ENCODE data around the gene IL15RA.

Gene IL15RA

DNA sequence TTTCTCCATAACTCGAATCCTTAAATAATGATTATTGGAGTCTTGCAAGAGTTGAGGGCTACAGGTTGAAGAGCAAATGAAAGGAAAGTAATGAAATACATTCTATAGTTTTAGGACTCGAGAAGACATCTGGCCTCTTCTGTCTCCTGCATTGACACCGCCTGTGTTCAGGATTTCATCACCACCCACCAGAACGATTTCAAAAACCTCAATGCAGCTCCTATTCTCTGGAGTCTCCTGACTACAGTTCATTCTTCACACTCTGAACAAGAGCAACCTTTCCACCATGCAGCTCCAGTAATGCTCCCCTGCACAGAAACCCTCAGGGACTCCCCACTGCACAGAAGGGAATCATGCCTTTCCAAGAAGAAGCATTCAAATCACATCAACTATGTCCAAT, 5.5 kb downstream of the IL15RA start:
- H3K4me2 ChIP-seq (ENCODE audit: insufficient read depth, low read length), result no peak overlapping the region
- no peaks in the 10 kb centered on the region for H4K20me1 ChIP-seq (ENCODE audit: insufficient read depth, low read length)
- H3K79me2 ChIP-seq (ENCODE audit: insufficient read depth, low read length), result no peaks in the 10 kb centered on the region
- no peaks in the 10 kb centered on the region for H3K36me3 ChIP-seq (ENCODE audit: insufficient read depth, low read length)
- peaks cover 10% of the 10 kb centered on the region for H3K4me1 ChIP-seq (ENCODE audit: insufficient read depth, low read length)
- no peak for ATAC-seq (ENCODE audit: insufficient read depth, low read depth)
- H3K9ac ChIP-seq (ENCODE audit: low read depth, low read length), result no peak overlapping the region
- TF ChIP-seq EZH2 (IDR thresholded peaks at IDR 0.05; ENCODE audit: borderline replicate concordance, low read depth, low read length, severe bottlenecking), result no peak
- TF ChIP-seq, protein P1, sequence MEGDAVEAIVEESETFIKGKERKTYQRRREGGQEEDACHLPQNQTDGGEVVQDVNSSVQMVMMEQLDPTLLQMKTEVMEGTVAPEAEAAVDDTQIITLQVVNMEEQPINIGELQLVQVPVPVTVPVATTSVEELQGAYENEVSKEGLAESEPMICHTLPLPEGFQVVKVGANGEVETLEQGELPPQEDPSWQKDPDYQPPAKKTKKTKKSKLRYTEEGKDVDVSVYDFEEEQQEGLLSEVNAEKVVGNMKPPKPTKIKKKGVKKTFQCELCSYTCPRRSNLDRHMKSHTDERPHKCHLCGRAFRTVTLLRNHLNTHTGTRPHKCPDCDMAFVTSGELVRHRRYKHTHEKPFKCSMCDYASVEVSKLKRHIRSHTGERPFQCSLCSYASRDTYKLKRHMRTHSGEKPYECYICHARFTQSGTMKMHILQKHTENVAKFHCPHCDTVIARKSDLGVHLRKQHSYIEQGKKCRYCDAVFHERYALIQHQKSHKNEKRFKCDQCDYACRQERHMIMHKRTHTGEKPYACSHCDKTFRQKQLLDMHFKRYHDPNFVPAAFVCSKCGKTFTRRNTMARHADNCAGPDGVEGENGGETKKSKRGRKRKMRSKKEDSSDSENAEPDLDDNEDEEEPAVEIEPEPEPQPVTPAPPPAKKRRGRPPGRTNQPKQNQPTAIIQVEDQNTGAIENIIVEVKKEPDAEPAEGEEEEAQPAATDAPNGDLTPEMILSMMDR (IDR thresholded peaks at IDR 0.05; ENCODE audit: borderline replicate concordance, extremely low read depth, low read length, poor library complexity, severe bottlenecking), result no peak
- DNase-seq, result no peak
- H2AFZ ChIP-seq (ENCODE audit: low read depth, low read length), result no peak overlapping the region
- no peak overlapping the region for H3K27ac ChIP-seq (ENCODE audit: low read length)
- no peak overlapping the region for H3K4me3 ChIP-seq (ENCODE audit: low read depth in 1 of 2, low read length in 2 of 2)
- H3K9me3 ChIP-seq (ENCODE audit: insufficient read depth, low read length, severe bottlenecking), result no peaks in the 10 kb centered on the region
- H3K27me3 ChIP-seq (ENCODE audit: insufficient read depth, low read length, poor library complexity), result peaks cover 11% of the 10 kb centered on the region

GRCh38 chr10:5971315-5971832, 6.0 kb downstream of the IL15RA start:
- Histone ChIP-seq H3K9ac (ENCODE audit: low read depth, low read length) (no peak overlapping the region), H3K36me3 (ENCODE audit: insufficient read depth, low read length) (no peaks in the 10 kb centered on the region), H2AFZ (ENCODE audit: low read depth, low read length) (no peak overlapping the region), H3K4me3 (ENCODE audit: low read depth in 1 of 2, low read length in 2 of 2) (no peak overlapping the region), H3K4me2 (ENCODE audit: insufficient read depth, low read length) (no peak overlapping the region), H4K20me1 (ENCODE audit: insufficient read depth, low read length) (no peaks in the 10 kb centered on the region), H3K79me2 (ENCODE audit: insufficient read depth, low read length) (no peaks in the 10 kb centered on the region), H3K27me3 (ENCODE audit: insufficient read depth, low read length, poor library complexity) (peaks cover 6% of the 10 kb centered on the region), H3K27ac (ENCODE audit: low read length) (no peak overlapping the region), H3K9me3 (ENCODE audit: insufficient read depth, low read length, severe bottlenecking) (no peaks in the 10 kb centered on the region), H3K4me1 (ENCODE audit: insufficient read depth, low read length) (peaks cover 5% of the 10 kb centered on the region)
- DNase-seq (no peak), ATAC-seq (ENCODE audit: insufficient read depth, low read depth) (no peak)
- TF ChIP-seq EZH2 (IDR thresholded peaks at IDR 0.05; ENCODE audit: borderline replicate concordance, low read depth, low read length, severe bottlenecking), result no peak
- TF ChIP-seq, protein P1 (IDR thresholded peaks at IDR 0.05; ENCODE audit: borderline replicate concordance, extremely low read depth, low read length, poor library complexity, severe bottlenecking), result no peak

DNA sequence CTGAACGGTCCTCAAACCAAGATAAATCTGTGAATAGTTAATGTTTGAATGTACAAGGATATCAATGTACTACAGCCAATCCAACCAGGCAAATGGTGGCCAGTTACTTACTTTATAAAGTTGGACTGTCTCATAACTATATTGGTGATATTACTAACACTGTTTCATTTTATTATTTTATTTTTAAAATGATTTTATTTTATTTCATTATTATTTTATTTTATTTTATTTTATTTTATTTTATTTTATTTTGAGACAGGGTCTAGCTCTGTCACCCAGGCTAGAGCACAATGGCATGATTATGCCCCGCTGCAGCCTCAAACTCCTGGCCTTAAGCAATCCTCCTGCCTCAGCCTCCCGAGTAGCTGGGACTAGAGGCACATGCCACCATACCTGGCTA, 6.8 kb downstream of the IL15RA start:
- no peak overlapping the region for H3K4me2 ChIP-seq (ENCODE audit: insufficient read depth, low read length)
- ATAC-seq (ENCODE audit: insufficient read depth, low read depth), result no peak
- H3K27ac ChIP-seq (ENCODE audit: low read length), result no peak overlapping the region
- H3K9me3 ChIP-seq (ENCODE audit: insufficient read depth, low read length, severe bottlenecking), result no peaks in the 10 kb centered on the region
- H2AFZ ChIP-seq (ENCODE audit: low read depth, low read length), result no peak overlapping the region
- no peaks in the 10 kb centered on the region for H4K20me1 ChIP-seq (ENCODE audit: insufficient read depth, low read length)
- H3K9ac ChIP-seq (ENCODE audit: low read depth, low read length), result no peak overlapping the region
- H3K4me3 ChIP-seq (ENCODE audit: low read depth in 1 of 2, low read length in 2 of 2), result no peak overlapping the region
- no peaks in the 10 kb centered on the region for H3K36me3 ChIP-seq (ENCODE audit: insufficient read depth, low read length)
- H3K27me3 ChIP-seq (ENCODE audit: insufficient read depth, low read length, poor library complexity), result no peaks in the 10 kb centered on the region
- no peak for DNase-seq
- no peaks in the 10 kb centered on the region for H3K4me1 ChIP-seq (ENCODE audit: insufficient read depth, low read length)
- no peak for TF ChIP-seq EZH2 (IDR thresholded peaks at IDR 0.05; ENCODE audit: borderline replicate concordance, low read depth, low read length, severe bottlenecking)
- TF ChIP-seq, protein P1 (IDR thresholded peaks at IDR 0.05; ENCODE audit: borderline replicate concordance, extremely low read depth, low read length, poor library complexity, severe bottlenecking), result no peak
- no peaks in the 10 kb centered on the region for H3K79me2 ChIP-seq (ENCODE audit: insufficient read depth, low read length)

- no peak overlapping the region for H3K27ac ChIP-seq (ENCODE audit: low read length)
- H3K9me3 ChIP-seq (ENCODE audit: insufficient read depth, low read length, severe bottlenecking), result no peaks in the 10 kb centered on the region
- H3K4me1 ChIP-seq (ENCODE audit: insufficient read depth, low read length), result no peaks in the 10 kb centered on the region
- no peak for ATAC-seq (ENCODE audit: insufficient read depth, low read depth)
- no peaks in the 10 kb centered on the region for H3K36me3 ChIP-seq (ENCODE audit: insufficient read depth, low read length)
- DNase-seq, result no peak
- H4K20me1 ChIP-seq (ENCODE audit: insufficient read depth, low read length), result no peaks in the 10 kb centered on the region
- H3K4me3 ChIP-seq (ENCODE audit: low read depth in 1 of 2, low read length in 2 of 2), result no peak overlapping the region
- H3K79me2 ChIP-seq (ENCODE audit: insufficient read depth, low read length), result no peaks in the 10 kb centered on the region
- no peak overlapping the region for H2AFZ ChIP-seq (ENCODE audit: low read depth, low read length)
- H3K27me3 ChIP-seq (ENCODE audit: insufficient read depth, low read length, poor library complexity), result no peaks in the 10 kb centered on the region
- H3K4me2 ChIP-seq (ENCODE audit: insufficient read depth, low read length), result no peak overlapping the region
- no peak overlapping the region for H3K9ac ChIP-seq (ENCODE audit: low read depth, low read length)
- TF ChIP-seq EZH2 (IDR thresholded peaks at IDR 0.05; ENCODE audit: borderline replicate concordance, low read depth, low read length, severe bottlenecking), result no peak
- TF ChIP-seq, protein P1 (IDR thresholded peaks at IDR 0.05; ENCODE audit: borderline replicate concordance, extremely low read depth, low read length, poor library complexity, severe bottlenecking), result no peak
Measured at GRCh38 chr10:5970066-5970465, 7.3 kb downstream of the IL15RA start.
